RKO (cell line): ENCODE data around the gene SNX9.
"Not testable (repeated sequence)": the region's sequence is repeated elsewhere in the genome, so short reads cannot be mapped to it uniquely, and the experiment has no call there.

Source experiments
- DNase-seq: peaks from one replicate; pipeline ENCODE4 v3.0.0-alpha.2; 2016; ENCODE audit warnings: low spot score

The SNX9 gene

GRCh38 chr6:157887892-157888291 is 64.8 kb downstream of the SNX9 start:
- no peak for DNase-seq

GRCh38 chr6:157891544-157892362 is 68.7 kb downstream of the SNX9 start:
- DNase-seq: no peak

DNA sequence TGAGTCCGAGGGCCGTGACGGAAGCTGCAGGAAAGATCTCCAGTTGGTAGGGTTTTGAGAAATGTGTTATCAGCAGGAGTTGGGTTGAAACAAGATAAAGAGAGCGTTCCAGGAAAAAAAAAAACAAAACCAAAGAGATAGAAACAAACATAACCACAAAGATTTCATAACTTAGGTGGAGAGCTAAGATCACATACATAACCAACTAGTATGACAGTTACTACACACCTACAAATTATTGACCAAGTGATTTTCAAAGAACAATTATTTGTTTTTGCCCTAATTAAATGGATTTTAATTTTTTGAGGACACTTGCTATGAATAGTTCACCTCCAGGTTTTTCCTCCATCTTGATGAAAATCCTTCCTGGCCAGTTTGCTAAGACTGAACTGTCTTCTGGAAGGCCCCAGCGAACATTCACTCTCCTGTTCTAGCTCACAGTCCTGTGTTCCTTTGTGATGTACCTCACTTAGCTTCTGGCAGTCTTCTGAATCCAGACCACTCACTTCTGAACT is 69.4 kb downstream of the SNX9 start:
- DNase-seq: no peak

DNA sequence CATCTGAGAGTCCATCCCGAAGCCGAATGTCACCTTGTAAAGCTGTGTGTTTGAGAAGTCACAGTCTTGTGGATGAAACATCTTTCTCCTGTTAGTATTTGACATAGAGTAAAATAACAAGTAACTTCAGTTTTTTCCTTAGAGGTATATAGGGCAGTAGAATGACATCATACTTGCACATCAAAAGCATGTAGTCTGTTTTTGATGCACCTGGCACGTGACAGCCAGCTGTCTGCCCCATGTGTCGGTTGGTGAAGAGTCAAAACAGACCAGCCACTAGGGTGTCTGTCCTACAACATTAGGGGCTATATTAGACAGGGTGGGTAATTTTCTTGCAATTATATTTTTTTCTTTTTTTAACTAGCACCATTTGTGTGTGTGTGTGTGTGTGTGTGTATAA is 70.2 kb downstream of the SNX9 start:
- DNase-seq: no peak

GRCh38 chr6:157895585-157895984 is 72.5 kb downstream of the SNX9 start:
- DNase-seq: no peak

GRCh38 chr6:157896932-157897331 is 73.9 kb downstream of the SNX9 start:
- DNase-seq: no peak

- DNase-seq: no peak
These were observed 75.1 kb downstream of the SNX9 start for GRCh38 chr6:157898169-157898568.

DNA sequence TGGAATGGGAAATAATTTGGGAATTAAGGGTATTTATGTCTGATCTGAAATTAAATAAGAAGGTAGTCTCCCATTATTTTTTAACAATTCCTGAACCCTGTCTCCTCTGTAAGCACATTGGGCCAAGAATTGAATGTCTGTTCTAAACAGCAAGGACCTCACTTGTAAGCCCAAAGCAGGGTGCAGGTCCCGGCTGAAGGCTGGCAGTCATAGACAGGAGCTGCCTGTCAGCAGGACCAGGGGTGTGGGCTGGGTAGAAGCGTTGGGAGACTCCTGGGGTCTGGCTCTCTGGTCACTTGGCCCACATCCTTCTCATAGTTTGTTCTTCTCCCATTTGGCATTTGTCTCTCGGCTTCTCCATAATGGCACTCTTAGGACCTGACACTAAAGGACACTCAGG is 75.6 kb downstream of the SNX9 start:
- no peak for DNase-seq

DNA sequence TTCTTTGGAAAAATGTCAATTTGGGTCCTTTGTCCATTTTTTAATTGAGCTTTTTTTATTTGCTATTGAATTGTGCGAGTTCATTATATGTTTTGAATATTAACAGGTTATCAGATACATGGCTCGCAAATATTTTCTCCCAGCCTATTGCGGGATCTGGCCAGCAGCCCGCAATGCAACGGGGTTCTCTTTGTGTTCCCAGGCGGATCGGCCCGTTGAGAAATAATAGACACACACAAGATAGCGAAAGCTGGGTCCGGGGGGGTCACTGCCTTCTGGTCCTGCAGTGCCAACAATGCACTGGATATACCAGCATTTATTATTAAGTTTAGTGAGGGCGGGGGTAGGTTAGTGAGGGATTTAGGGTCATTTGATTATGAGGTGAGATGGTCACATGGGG is 77.2 kb downstream of the SNX9 start:
- DNase-seq: not testable (repeated sequence)

- DNase-seq: not testable (repeated sequence)
These were observed 77.7 kb downstream of the SNX9 start for GRCh38 chr6:157900751-157901150.

GRCh38 chr6:157904999-157905398 is 82.0 kb downstream of the SNX9 start:
- DNase-seq: no peak

DNA sequence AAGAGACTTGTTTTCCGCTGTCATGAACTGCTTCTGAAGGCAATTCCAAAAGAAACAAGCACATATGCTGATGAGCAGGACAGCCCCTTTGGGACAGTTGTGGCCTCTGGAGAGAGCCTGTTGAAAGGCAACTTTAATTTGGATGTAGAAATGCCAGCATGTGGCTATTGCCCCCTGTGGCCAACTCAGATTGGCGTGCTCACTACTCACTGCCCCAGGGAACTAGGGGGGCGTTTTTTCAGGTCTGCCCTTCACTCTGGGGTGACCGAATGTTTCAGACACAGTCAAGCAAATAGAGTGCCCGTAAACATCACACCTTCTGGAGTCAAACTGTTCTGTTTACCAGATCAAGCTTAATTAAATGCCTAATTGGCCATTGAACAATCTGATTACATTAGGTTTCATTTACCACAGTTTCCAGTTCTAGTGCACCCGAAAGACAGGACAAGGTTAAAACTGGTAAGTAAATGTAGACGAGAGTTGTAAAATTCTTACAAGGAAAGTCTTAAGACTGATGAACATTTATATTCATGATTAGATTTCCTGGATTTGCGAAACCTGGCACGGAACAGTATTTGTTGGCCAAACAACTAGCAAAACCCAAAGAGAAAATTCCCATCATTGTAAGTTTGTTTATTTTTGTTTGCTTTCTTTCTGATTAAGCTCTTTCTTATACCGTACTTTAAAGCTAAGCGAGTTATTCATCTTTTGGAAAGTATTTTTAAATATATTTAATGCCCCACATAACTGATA is 82.7 kb downstream of the SNX9 start:
- no peak for DNase-seq

- no peak for DNase-seq
These were observed 83.6 kb downstream of the SNX9 start for GRCh38 chr6:157906537-157907061.

DNA sequence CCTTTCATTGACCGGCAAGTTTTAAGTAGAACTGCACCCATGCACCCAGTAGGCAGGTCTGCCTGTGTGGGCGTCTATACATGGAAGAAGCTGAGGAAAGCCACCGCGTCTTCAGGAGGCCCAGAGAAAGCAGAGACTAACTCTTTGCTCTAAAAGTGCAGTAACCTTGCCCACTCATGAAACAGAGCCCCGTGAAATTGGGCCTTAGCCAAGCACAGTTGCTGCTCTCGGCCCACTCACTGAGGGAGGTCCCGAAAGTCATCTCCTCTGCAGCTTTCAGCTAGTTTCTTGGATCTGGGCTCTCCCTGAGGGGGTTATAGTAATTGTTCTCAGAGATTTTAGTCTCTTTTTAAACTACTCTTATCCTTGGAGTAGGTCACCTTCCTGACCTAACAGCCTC is 84.6 kb downstream of the SNX9 start:
- DNase-seq: no peak

DNA sequence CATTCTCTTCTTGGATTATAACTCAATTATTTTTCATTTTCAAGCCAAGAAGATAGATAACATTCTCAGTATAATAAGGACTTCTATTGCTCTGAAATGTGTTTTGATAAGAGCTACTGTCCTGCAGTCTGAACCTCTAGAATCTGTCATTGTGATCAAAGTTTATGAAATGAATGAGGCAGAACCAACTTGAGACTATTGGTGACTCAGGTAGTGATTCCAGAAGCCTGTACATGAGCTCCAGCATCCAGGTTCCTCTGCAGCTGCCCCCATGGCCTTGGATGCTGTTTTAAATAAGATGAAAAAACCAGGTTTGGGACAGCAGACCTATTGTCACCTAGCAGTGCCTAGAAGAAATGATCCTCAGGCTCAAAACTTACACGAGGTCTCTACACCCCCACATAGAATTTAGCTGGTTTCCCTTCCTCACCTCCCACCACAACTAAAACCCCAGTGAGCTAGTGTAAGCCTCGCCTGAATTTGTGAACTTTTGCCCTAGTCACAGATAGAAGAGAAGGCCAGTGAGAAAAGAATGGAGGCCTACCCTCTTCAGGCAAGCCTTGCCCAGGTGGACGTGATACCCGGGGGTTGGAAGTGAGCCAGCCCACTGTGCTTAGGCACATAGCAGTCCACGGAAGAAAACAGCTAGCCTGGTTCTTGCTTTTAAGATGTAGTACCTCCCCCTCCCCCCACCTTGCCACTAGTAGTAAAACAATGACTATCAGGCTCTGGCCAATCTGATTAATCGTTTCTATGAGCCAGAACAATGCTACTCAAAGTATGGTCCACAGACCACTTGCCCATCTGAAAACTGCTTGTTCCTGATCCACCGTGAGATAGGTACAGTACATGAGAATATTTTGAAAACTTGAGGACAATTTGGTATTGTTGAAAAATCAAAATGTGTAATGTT is 85.6 kb downstream of the SNX9 start:
- DNase-seq: no peak

- DNase-seq: no peak
These were observed 86.2 kb downstream of the SNX9 start for GRCh38 chr6:157909282-157909664.

DNA sequence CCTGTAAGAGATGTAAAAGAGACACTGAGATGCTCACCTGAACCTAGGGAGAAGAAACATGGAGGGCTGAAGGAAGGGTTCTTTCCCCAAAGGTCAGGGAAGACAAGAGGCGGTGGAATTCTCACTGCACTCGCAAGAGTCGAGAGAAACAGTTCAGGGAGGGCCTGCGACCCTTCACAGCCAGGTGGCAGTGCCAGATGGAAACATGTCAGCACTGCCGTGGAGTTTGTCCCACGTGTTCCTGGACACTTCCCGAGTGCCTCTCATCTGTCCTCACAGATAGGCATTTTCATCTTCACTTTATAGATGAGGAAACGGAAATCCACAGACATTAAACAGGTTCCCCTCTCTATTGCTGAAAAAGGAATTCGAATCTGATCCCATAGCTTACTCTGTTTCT is 88.2 kb downstream of the SNX9 start:
- no peak for DNase-seq

GRCh38 chr6:157911786-157912185 is 88.7 kb downstream of the SNX9 start:
- no peak for DNase-seq

DNA sequence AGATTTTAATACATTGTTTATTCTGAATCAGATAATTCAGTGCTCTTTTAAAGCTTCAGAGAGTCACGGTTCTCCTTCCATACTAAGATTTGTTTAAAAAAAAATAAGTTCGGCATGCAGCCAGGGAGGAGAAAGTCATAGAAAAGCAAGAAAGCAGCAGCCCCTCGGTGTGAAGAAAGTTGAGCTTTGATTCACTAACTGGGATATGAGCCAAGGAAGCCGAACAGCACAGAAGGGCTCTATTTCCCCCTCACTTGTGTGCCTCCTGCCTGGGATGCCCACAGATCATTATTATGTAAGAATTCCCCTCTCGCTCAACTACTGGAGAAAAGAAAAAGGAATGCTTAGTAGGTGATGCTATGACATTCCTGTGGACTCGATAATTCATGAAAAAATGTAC is 89.3 kb downstream of the SNX9 start:
- DNase-seq: no peak

GRCh38 chr6:157921685-157922367 is 98.8 kb downstream of the SNX9 start:
- DNase-seq: no peak

GRCh38 chr6:157925771-157926170 is 102.7 kb downstream of the SNX9 start:
- DNase-seq: no peak
